CD4-positive, alpha-beta T cell (primary cell): ENCODE results near the gene CD8A. TPM values are rescaled to one million over a fixed set of nuclear protein-coding genes. Genes with fewer than 3 reads are reported as not detected.
A peak's percentile ranks its signal among the peaks of the same experiment; 100 is the strongest.

Source experiments
- ATAC-seq: fragments of 200-7000 bp; cut with Tn5 transposase; one replicate; pipeline ENCODE4 v1.10.0; 2022; ENCODE audit warnings: mild to moderate bottlenecking; ENCODE audit not compliant: poor library complexity
- CTCF ChIA-PET: fragments of 350-600 bp; sonication (Branson Sonifier 250); formaldehyde crosslinking; loops from one replicate; lab custom pipeline; 2021; ENCODE audit warnings: antibody characterized with exemption, inconsistent platforms; lab: Charles Lee
- POLR2A ChIA-PET: fragments of 350-600 bp; sonication (Branson Sonifier 250); formaldehyde crosslinking; loops from one replicate; lab custom pipeline; 2021; ENCODE audit warnings: antibody characterized with exemption, inconsistent platforms; lab: Charles Lee
- DNase-seq, 14 experiments: peaks; one replicate each; pipeline ENCODE4 v3.0.0-alpha.2; 2013 to 2020; ENCODE audit warnings: mixed read lengths in 2 of 14
- H3K27ac ChIP-seq, 2 donors: one replicate each; pipeline versions ENCODE4 v1.5.1 to v1.7.0; 2013; ENCODE audit warnings: low read length in 2 of 2, low read depth in 1 of 2, mild to moderate bottlenecking in 1 of 2
- H3K27me3 ChIP-seq, 2 experiments: 1 replicate in 1 of 2; 2 replicates in 1 of 2; pipeline versions ENCODE4 v1.6.1 to v1.7.0; 2013; ENCODE audit warnings: low read length in 2 of 2, control low read depth in 1 of 2, mild to moderate bottlenecking in 1 of 2, moderate library complexity in 1 of 2; ENCODE audit not compliant: insufficient read depth in 2 of 2, control insufficient read depth in 1 of 2
- H3K36me3 ChIP-seq: one replicate; pipeline ENCODE4 v1.6.1; 2013; ENCODE audit warnings: low read length, control low read depth; ENCODE audit not compliant: insufficient read depth
- H3K4me1 ChIP-seq: one replicate; pipeline ENCODE4 v1.6.1; 2013; ENCODE audit warnings: low read length, control low read depth; ENCODE audit not compliant: insufficient read depth
- H3K4me3 ChIP-seq: one replicate; pipeline ENCODE4 v1.5.1; 2013; ENCODE audit warnings: mild to moderate bottlenecking, low read length, moderate library complexity
- H3K9me3 ChIP-seq, 2 experiments: 1 replicate in 1 of 2; 2 replicates in 1 of 2; pipeline versions ENCODE4 v1.6.1 to v1.7.0; 2013; ENCODE audit warnings: low read length in 2 of 2, mild to moderate bottlenecking in 2 of 2, control low read depth in 1 of 2, moderate library complexity in 1 of 2; ENCODE audit not compliant: control insufficient read depth in 1 of 2, insufficient read depth in 1 of 2
- H3K27ac Mint-ChIP-seq: one replicate; pipeline ENCODE4 v1.8.0; 2020; ENCODE audit warnings: mixed read lengths
- H3K27me3 Mint-ChIP-seq: one replicate; pipeline ENCODE4 v1.8.0; 2021; ENCODE audit warnings: mixed read lengths
- H3K36me3 Mint-ChIP-seq: one replicate; pipeline ENCODE4 v1.8.0; 2021; ENCODE audit warnings: low read depth, mixed read lengths
- H3K4me1 Mint-ChIP-seq: one replicate; pipeline ENCODE4 v1.8.0; 2021; ENCODE audit warnings: low read depth, mixed read lengths
- H3K4me3 Mint-ChIP-seq: one replicate; pipeline ENCODE4 v1.8.0; 2020; ENCODE audit warnings: mild to moderate bottlenecking, mixed read lengths
- H3K9me3 Mint-ChIP-seq: one replicate; pipeline ENCODE4 v1.8.0; 2020; ENCODE audit warnings: mixed read lengths
- CTCF ChIP-seq: fragments of 200-600 bp; IDR thresholded peaks from one replicate; pipeline ENCODE4 v1.8.0; 2022; ENCODE audit warnings: antibody characterized with exemption, mild to moderate bottlenecking
- intact Hi-C, 2 experiments: fragments of 100-400 bp; cut with DNase I in 1 of 2; cut with micrococcal nuclease in 1 of 2; formaldehyde crosslinking; loops; one replicate each; pipeline versions ENCODE4 v1.15.1 to v1.9.0; 2023 to 2025; cut with DNase I, micrococcal nuclease
- total RNA-seq, 174 experiments: library from RNA in 2 of 174; stranded (reverse) in 2 of 174; gene quantifications; one replicate each; pipeline ENCODE4 v1.2.3 and lab custom pipeline; 2021 to 2026

Gene CD8A
- total RNA-seq, 2 experiments from 2014 or later, result 1.3 to 2.1 TPM

- Mint-ChIP-seq H3K27me3 (peaks cover 54% of the 10 kb centered on the region), H3K27ac (no peak overlapping the region), H3K4me3 (no peak overlapping the region), H3K9me3 (no peaks in the 10 kb centered on the region), H3K4me1 (peaks cover 19% of the 10 kb centered on the region), H3K36me3 (no peaks in the 10 kb centered on the region)
- H3K36me3 ChIP-seq, result no peaks in the 10 kb centered on the region
- peaks cover 0 to 3% of the 10 kb centered on the region in 2 experiments for H3K9me3 ChIP-seq
- H3K27me3 ChIP-seq, result peaks cover 25% of the 10 kb centered on the region in 2 experiments
- intact Hi-C loops, result no loop called here
- TF ChIP-seq CTCF, result no peak
- DNase-seq, result peak in 3 of 14 experiments; percentile 17 to 51 (median 18)
- ChIA-PET CTCF (no interaction called here), POLR2A (interaction anchor here (1.5 kb wide), 1 partner anchor 16 kb away, joined by 6 read pairs; no protein-coding TSS in a partner anchor)
- H3K27ac ChIP-seq, result no peak overlapping the region
- peaks cover 28% of the 10 kb centered on the region for H3K4me1 ChIP-seq
- no peak for ATAC-seq
- H3K4me3 ChIP-seq, result peak overlapping the region; percentile 52
Measured at GRCh38 chr2:86809481-86810121, 18.9 kb upstream of the CD8A start.

GRCh38 chr2:86808315-86809161 lies 17.8 kb upstream of the CD8A start:
- Histone ChIP-seq H3K27me3 (peaks cover 25% of the 10 kb centered on the region in 2 experiments), H3K27ac (no peak overlapping the region), H3K36me3 (no peaks in the 10 kb centered on the region), H3K4me1 (peaks cover 28% of the 10 kb centered on the region), H3K9me3 (peaks cover 0 to 3% of the 10 kb centered on the region in 2 experiments), H3K4me3 (peak overlapping the region; percentile 52)
- Mint-ChIP-seq H3K27ac (no peak overlapping the region), H3K4me1 (peaks cover 19% of the 10 kb centered on the region), H3K9me3 (no peaks in the 10 kb centered on the region), H3K27me3 (peaks cover 51% of the 10 kb centered on the region), H3K36me3 (no peaks in the 10 kb centered on the region), H3K4me3 (peak overlapping the region; percentile 94)
- peak; percentile 77 to 94 (median 89) for DNase-seq
- intact Hi-C loops, result no loop called here
- POLR2A ChIA-PET, result interaction anchor here (1.5 kb wide), 1 partner anchor 17 kb away, joined by 6 read pairs; no protein-coding TSS in a partner anchor
- peak; percentile 87 for TF ChIP-seq CTCF
- peak; percentile 92 for ATAC-seq
- CTCF ChIA-PET, result interaction anchor here (0.9 kb wide), 1 partner anchor 16 kb away, joined by 3 read pairs; no protein-coding TSS in a partner anchor

- POLR2A ChIA-PET, result interaction anchor here (1.1 to 1.5 kb wide), 2 partner anchors 16 to 18 kb away, joined by 3 to 6 read pairs; no protein-coding TSS in a partner anchor
- Mint-ChIP-seq H3K27me3 (peaks cover 45% of the 10 kb centered on the region), H3K36me3 (no peaks in the 10 kb centered on the region), H3K4me3 (peak overlapping the region; percentile 94), H3K27ac (no peak overlapping the region), H3K4me1 (peaks cover 19% of the 10 kb centered on the region), H3K9me3 (no peaks in the 10 kb centered on the region)
- peak overlapping the region; percentile 52 for H3K4me3 ChIP-seq
- ATAC-seq, result peak; percentile 33
- no peak for TF ChIP-seq CTCF
- peaks cover 28% of the 10 kb centered on the region for H3K4me1 ChIP-seq
- H3K27me3 ChIP-seq, result peaks cover 25% of the 10 kb centered on the region in 2 experiments
- H3K27ac ChIP-seq, result no peak overlapping the region
- CTCF ChIA-PET, result interaction anchor here (0.9 kb wide), 1 partner anchor 16 kb away, joined by 3 read pairs; no protein-coding TSS in a partner anchor
- peaks cover 0 to 3% of the 10 kb centered on the region in 2 experiments for H3K9me3 ChIP-seq
- peak in 4 of 14 experiments; percentile 33 to 76 (median 46) for DNase-seq
- no peaks in the 10 kb centered on the region for H3K36me3 ChIP-seq
- intact Hi-C loops, result no loop called here
Measured at GRCh38 chr2:86807468-86808275, 17.0 kb upstream of the CD8A start.
